H1 (cell line): ENCODE results near the gene PTMA. TPM values are rescaled to one million over a fixed set of nuclear protein-coding genes. Genes with fewer than 3 reads are reported as not detected.

Experiments used
- ASH2L ChIP-seq: fragments of 200-600, 300-600 bp; sonication (generic); IDR thresholded peaks from one replicate; pipeline ENCODE4 v1.7.1; 2017; ENCODE audit warnings: low read length
- BCL11A ChIP-seq, 2 experiments: IDR thresholded peaks; one replicate each; pipeline ENCODE4 v1.6.1; 2011; ENCODE audit warnings: low read depth in 2 of 2, low read length in 2 of 2, mild to moderate bottlenecking in 2 of 2
- EGR1 ChIP-seq: IDR thresholded peaks from 2 replicates; pipeline ENCODE4 v1.6.1; 2011; ENCODE audit warnings: low read depth, low read length, borderline replicate concordance
- GTF2F1 ChIP-seq: IDR thresholded peaks from 2 replicates; pipeline ENCODE4 v1.6.1; 2012; ENCODE audit warnings: low read depth, low read length, improper control_type of control experiment, borderline replicate concordance
- HDAC2 ChIP-seq, 2 experiments: fragments of 300-600 bp in 1 of 2; sonication (generic) in 1 of 2; IDR thresholded peaks; 2 replicates each; pipeline ENCODE4 v1.6.1; 2011 to 2012; ENCODE audit warnings: low read depth in 2 of 2, low read length in 2 of 2, mild to moderate bottlenecking in 2 of 2, moderate library complexity in 2 of 2, borderline replicate concordance in 1 of 2, inconsistent platforms in 1 of 2
- JUND ChIP-seq: IDR thresholded peaks from 2 replicates; pipeline ENCODE4 v1.6.1; 2011; ENCODE audit warnings: mild to moderate bottlenecking, improper control_type of control experiment, low read length
- KDM1A ChIP-seq: fragments of 200-600, 300-600 bp; sonication (generic); IDR thresholded peaks from 2 replicates; pipeline ENCODE4 v1.7.1; 2016; ENCODE audit warnings: mild to moderate bottlenecking, low read length, borderline replicate concordance
- RFX5 ChIP-seq: IDR thresholded peaks from 2 replicates; pipeline ENCODE4 v1.6.1; 2011; ENCODE audit warnings: low read depth, low read length, improper control_type of control experiment, borderline replicate concordance
- SIX5 ChIP-seq: IDR thresholded peaks from 2 replicates; pipeline ENCODE4 v1.6.1; 2011; ENCODE audit warnings: mild to moderate bottlenecking, low read depth, low read length
- SP4 ChIP-seq: IDR thresholded peaks from 2 replicates; pipeline ENCODE4 v1.6.1; 2012; ENCODE audit warnings: low read length, inconsistent platforms
- SRF ChIP-seq: IDR thresholded peaks from 2 replicates; pipeline ENCODE4 v1.6.1; 2011; ENCODE audit warnings: mild to moderate bottlenecking, low read depth, low read length, moderate library complexity
- TAF1 ChIP-seq: IDR thresholded peaks from 2 replicates; pipeline ENCODE4 v1.6.1; 2011; ENCODE audit warnings: mild to moderate bottlenecking, low read depth, low read length
- YY1 ChIP-seq: IDR thresholded peaks from 2 replicates; pipeline ENCODE4 v1.6.1; 2011; ENCODE audit warnings: low read depth, mild to moderate bottlenecking, low read length
- polyA plus RNA-seq, 7 experiments: library from polyadenylated mRNA; depleted of rRNA in 3 of 7; stranded (reverse) in 5 of 7; unstranded in 2 of 7; fragments of >200 nt in 5 of 7; fragments of 200-250 nt in 2 of 7; gene quantifications; 1 replicate in 5 of 7; 2 replicates in 1 of 7; 4 replicates in 1 of 7; pipeline versions ENCODE4 v1.2.1 to v1.2.3, GENCODE V29; 2011 to 2013; ENCODE audit warnings: missing spikeins in 2 of 7, mixed read lengths in 2 of 7
- total RNA-seq: library from RNA; stranded (reverse); fragmentation: NEBNext Ultra II Directional; extraction: Animal tissue kit (Norgen Biotek cat#: 25700); gene quantifications from 2 replicates; pipeline ENCODE4 v1.2.1, GENCODE V29; 2021
- TF ChIP-seq, protein P1 (sequence below): IDR thresholded peaks from 2 replicates; pipeline ENCODE4 v1.6.1; 2012; ENCODE audit warnings: inconsistent platforms
- TF ChIP-seq, protein P2 (sequence below): IDR thresholded peaks from 2 replicates; pipeline ENCODE4 v1.6.1; 2011; ENCODE audit warnings: low read length, improper control_type of control experiment

PTMA gene
- total and polyA plus RNA-seq, 2 of the 8 experiments (the other 6 are each of a cell fraction or from before 2014, with no cell fraction given), result 683 to 2,680 TPM

DNA sequence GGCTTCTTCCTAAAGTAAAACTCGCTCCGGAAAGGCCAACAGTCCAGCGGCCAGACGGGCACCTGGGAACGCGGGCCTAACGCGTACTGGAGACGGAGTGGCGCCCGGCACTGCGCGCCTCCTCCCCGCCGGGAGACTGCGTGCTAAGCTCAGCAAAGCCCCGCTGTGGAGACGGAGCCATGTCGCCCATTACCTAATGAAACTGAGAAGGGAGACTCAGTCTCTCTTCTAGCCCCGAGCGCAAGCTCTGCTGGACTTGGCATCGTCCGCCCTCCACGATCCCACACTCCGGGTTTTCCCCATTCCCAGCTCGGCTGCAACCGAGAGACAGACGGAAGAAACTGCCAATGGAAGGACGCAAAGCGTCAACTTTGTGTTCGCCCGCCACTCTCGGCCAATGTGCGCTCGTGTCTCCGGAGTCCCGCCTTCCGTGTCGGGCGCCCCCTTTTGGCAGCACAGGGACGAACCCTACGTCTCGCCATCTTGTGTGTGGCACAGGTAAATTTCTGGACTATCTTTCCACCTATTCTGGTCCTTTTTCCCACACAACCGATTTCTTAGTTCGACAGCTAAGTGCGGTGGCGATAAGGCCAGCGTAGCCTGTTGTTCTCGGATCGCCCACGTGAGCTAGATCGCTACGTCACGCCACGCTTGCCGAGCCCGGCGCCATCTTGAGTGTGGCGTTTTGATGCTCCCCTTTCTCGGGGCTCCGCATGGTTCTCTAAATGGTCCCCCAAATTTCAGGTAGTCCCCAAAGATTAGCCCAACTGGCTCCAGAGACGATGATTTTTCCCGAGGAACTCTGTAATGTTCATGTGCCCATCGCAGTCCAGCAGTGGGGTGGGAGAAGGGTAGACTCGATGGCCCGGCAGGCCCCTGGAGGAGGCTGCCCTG is 1.3 kb upstream of the PTMA start (continued):
- TF ChIP-seq, protein P1, sequence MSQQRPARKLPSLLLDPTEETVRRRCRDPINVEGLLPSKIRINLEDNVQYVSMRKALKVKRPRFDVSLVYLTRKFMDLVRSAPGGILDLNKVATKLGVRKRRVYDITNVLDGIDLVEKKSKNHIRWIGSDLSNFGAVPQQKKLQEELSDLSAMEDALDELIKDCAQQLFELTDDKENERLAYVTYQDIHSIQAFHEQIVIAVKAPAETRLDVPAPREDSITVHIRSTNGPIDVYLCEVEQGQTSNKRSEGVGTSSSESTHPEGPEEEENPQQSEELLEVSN, result peak; percentile 26; the same call in 1 of the 2 replicates
- TF ChIP-seq EGR1, result no peak
- peak; percentile 99 for TF ChIP-seq TAF1
- no peak for TF ChIP-seq HDAC2 (IDR thresholded peaks at IDR 0.05; ENCODE audit: borderline replicate concordance in 1 of 2, low read depth in 2 of 2, low read length in 2 of 2)
- peak; percentile 20 for TF ChIP-seq ASH2L
- no peak for TF ChIP-seq KDM1A
- 0 out of 2 replicates have a peak, but pooled peaks have one; percentile 51 for TF ChIP-seq GTF2F1
- TF ChIP-seq, protein P2, sequence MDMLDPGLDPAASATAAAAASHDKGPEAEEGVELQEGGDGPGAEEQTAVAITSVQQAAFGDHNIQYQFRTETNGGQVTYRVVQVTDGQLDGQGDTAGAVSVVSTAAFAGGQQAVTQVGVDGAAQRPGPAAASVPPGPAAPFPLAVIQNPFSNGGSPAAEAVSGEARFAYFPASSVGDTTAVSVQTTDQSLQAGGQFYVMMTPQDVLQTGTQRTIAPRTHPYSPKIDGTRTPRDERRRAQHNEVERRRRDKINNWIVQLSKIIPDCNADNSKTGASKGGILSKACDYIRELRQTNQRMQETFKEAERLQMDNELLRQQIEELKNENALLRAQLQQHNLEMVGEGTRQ, result peak; percentile 38
- TF ChIP-seq JUND, result peak; percentile 42; the same call in 1 of the 2 replicates
- TF ChIP-seq SIX5, result peak; percentile 40; the same call in 1 of the 2 replicates
- TF ChIP-seq SP4, result peak; percentile 87
- peak; percentile 100 for TF ChIP-seq YY1
- no peak for TF ChIP-seq SRF
- peak; percentile 24; the same call in 1 of the 2 replicates for TF ChIP-seq RFX5
- TF ChIP-seq BCL11A (IDR thresholded peaks at IDR 0.05; ENCODE audit: low read depth in 2 of 2, low read length in 2 of 2), result no peak
